Effector memory CD4-positive, alpha-beta T cell (primary cell): Measurements from ENCODE around the gene UBE2QL1.

ENCODE experiments used
- DNase-seq, 3 donors: peaks; one replicate each; pipeline ENCODE4 v3.0.0-alpha.2; 2020
- H3K27ac ChIP-seq: 2 replicates; pipeline ENCODE4 v1.7.0; 2013; ENCODE audit warnings: mild to moderate bottlenecking, low read length, moderate library complexity; ENCODE audit not compliant: insufficient read depth, poor library complexity, severe bottlenecking
- H3K27me3 ChIP-seq: replicated peaks from 2 replicates; pipeline ENCODE4 v1.7.0; 2013; ENCODE audit warnings: mild to moderate bottlenecking, low read length; ENCODE audit not compliant: insufficient read depth, control insufficient read depth, poor library complexity, severe bottlenecking
- H3K36me3 ChIP-seq: 2 replicates; pipeline ENCODE4 v1.7.0; 2013; ENCODE audit warnings: mild to moderate bottlenecking, low read length, moderate library complexity; ENCODE audit not compliant: control insufficient read depth, insufficient read depth
- H3K4me1 ChIP-seq: 2 replicates; pipeline ENCODE4 v1.7.0; 2013; ENCODE audit warnings: low read length, mild to moderate bottlenecking; ENCODE audit not compliant: control insufficient read depth, insufficient read depth, poor library complexity, severe bottlenecking
- H3K4me3 ChIP-seq: 2 replicates; pipeline ENCODE4 v1.7.0; 2013; ENCODE audit warnings: low read length, low read depth, mild to moderate bottlenecking; ENCODE audit not compliant: insufficient read depth, poor library complexity, severe bottlenecking
- H3K9me3 ChIP-seq: 2 replicates; pipeline ENCODE4 v1.7.0; 2013; ENCODE audit warnings: mild to moderate bottlenecking, low read length, moderate library complexity; ENCODE audit not compliant: control insufficient read depth

Gene UBE2QL1

GRCh38 chr5:6442333-6442732 lies 6.3 kb upstream of the UBE2QL1 start:
- no peaks in the 10 kb centered on the region for H3K4me1 ChIP-seq
- no peak for DNase-seq
- H3K27me3 ChIP-seq, result no peaks in the 10 kb centered on the region
- H3K27ac ChIP-seq, result no peak overlapping the region
- no peaks in the 10 kb centered on the region for H3K9me3 ChIP-seq
- no peak overlapping the region for H3K4me3 ChIP-seq
- H3K36me3 ChIP-seq, result no peaks in the 10 kb centered on the region

- no peak overlapping the region for H3K27ac ChIP-seq
- peaks cover 3% of the 10 kb centered on the region for H3K27me3 ChIP-seq
- DNase-seq, result no peak
- H3K4me3 ChIP-seq, result no peak overlapping the region
- H3K4me1 ChIP-seq, result no peaks in the 10 kb centered on the region
- no peaks in the 10 kb centered on the region for H3K36me3 ChIP-seq
- no peaks in the 10 kb centered on the region for H3K9me3 ChIP-seq
Measured at GRCh38 chr5:6443326-6443725, 5.3 kb upstream of the UBE2QL1 start.

GRCh38 chr5:6446042-6446441 lies 2.6 kb upstream of the UBE2QL1 start:
- no peak for DNase-seq

GRCh38 chr5:6446626-6447309 lies 1.9 kb upstream of the UBE2QL1 start:
- peaks cover 8% of the 10 kb centered on the region for H3K4me1 ChIP-seq
- no peak for DNase-seq
- peaks cover 8% of the 10 kb centered on the region for H3K27me3 ChIP-seq
- H3K4me3 ChIP-seq, result no peak overlapping the region
- H3K27ac ChIP-seq, result no peak overlapping the region
- H3K36me3 ChIP-seq, result no peaks in the 10 kb centered on the region
- no peaks in the 10 kb centered on the region for H3K9me3 ChIP-seq

More at GRCh38 chr5:6446042-6446441, 2.6 kb upstream of the UBE2QL1 start:
- Histone ChIP-seq H3K36me3 (no peaks in the 10 kb centered on the region), H3K4me1 (peaks cover 8% of the 10 kb centered on the region), H3K27ac (no peak overlapping the region), H3K9me3 (no peaks in the 10 kb centered on the region), H3K4me3 (no peak overlapping the region), H3K27me3 (peaks cover 8% of the 10 kb centered on the region)

GRCh38 chr5:6447384-6448140 lies 1.1 kb upstream of the UBE2QL1 start:
- Histone ChIP-seq H3K9me3 (no peaks in the 10 kb centered on the region), H3K4me3 (no peak overlapping the region), H3K27me3 (peaks cover 8% of the 10 kb centered on the region), H3K27ac (no peak overlapping the region), H3K36me3 (no peaks in the 10 kb centered on the region), H3K4me1 (peaks cover 8% of the 10 kb centered on the region)
- DNase-seq, result no peak

GRCh38 chr5:6448141-6448491 lies 543 bp upstream of the UBE2QL1 start:
- Histone ChIP-seq H3K9me3 (no peaks in the 10 kb centered on the region), H3K4me3 (no peak overlapping the region), H3K36me3 (no peaks in the 10 kb centered on the region), H3K4me1 (peaks cover 8% of the 10 kb centered on the region), H3K27me3 (peaks cover 8% of the 10 kb centered on the region), H3K27ac (no peak overlapping the region)
- DNase-seq, result no peak

GRCh38 chr5:6449465-6450158 lies 953 bp downstream of the UBE2QL1 start:
- Histone ChIP-seq H3K9me3 (no peaks in the 10 kb centered on the region), H3K27me3 (peaks cover 8% of the 10 kb centered on the region), H3K36me3 (no peaks in the 10 kb centered on the region), H3K4me1 (peaks cover 8% of the 10 kb centered on the region), H3K27ac (no peak overlapping the region), H3K4me3 (no peak overlapping the region)
- no peak for DNase-seq

GRCh38 chr5:6450319-6450833 lies 1.7 kb downstream of the UBE2QL1 start:
- H3K27me3 ChIP-seq, result peaks cover 8% of the 10 kb centered on the region
- peaks cover 8% of the 10 kb centered on the region for H3K4me1 ChIP-seq
- no peaks in the 10 kb centered on the region for H3K9me3 ChIP-seq
- no peak for DNase-seq
- no peak overlapping the region for H3K27ac ChIP-seq
- no peak overlapping the region for H3K4me3 ChIP-seq
- H3K36me3 ChIP-seq, result no peaks in the 10 kb centered on the region

- Histone ChIP-seq H3K36me3 (no peaks in the 10 kb centered on the region), H3K27me3 (peaks cover 13% of the 10 kb centered on the region), H3K27ac (no peak overlapping the region), H3K4me3 (no peak overlapping the region), H3K9me3 (no peaks in the 10 kb centered on the region), H3K4me1 (peaks cover 8% of the 10 kb centered on the region)
- DNase-seq, result no peak
Measured at GRCh38 chr5:6452622-6453504, 4.2 kb downstream of the UBE2QL1 start.
